Activated T-cell treated with anti-CD3 and anti-CD28 coated beads for 1 hour (primary cell): ENCODE measurements around the gene ANKS1B.
"Not testable (repeated sequence)": the region's sequence is repeated elsewhere in the genome, so short reads cannot be mapped to it uniquely, and the experiment has no call there.

Source experiments
- DNase-seq: peaks from one replicate; pipeline ENCODE4 v3.0.0-alpha.2; 2020; ENCODE audit warnings: low read depth

The ANKS1B gene

GRCh38 chr12:98757455-98757854 lies 1227.3 kb downstream of the ANKS1B start:
- DNase-seq: no peak

GRCh38 chr12:98755855-98756254 lies 1228.9 kb downstream of the ANKS1B start:
- not testable (repeated sequence) for DNase-seq

GRCh38 chr12:98754095-98754494 lies 1230.6 kb downstream of the ANKS1B start:
- no peak for DNase-seq

- no peak for DNase-seq
Observed at GRCh38 chr12:98752726-98753125, 1232.0 kb downstream of the ANKS1B start.

- DNase-seq: no peak
Observed at GRCh38 chr12:98751580-98752115, 1233.1 kb downstream of the ANKS1B start.

- no peak for DNase-seq
Observed at GRCh38 chr12:98750511-98750910, 1234.2 kb downstream of the ANKS1B start.

- DNase-seq: no peak
Observed at GRCh38 chr12:98748463-98748862, 1236.3 kb downstream of the ANKS1B start.

GRCh38 chr12:98745578-98746391 lies 1239.0 kb downstream of the ANKS1B start:
- DNase-seq: no peak

GRCh38 chr12:98744680-98745079 lies 1240.1 kb downstream of the ANKS1B start:
- no peak for DNase-seq

- no peak for DNase-seq
Observed at GRCh38 chr12:98743362-98743953, 1241.3 kb downstream of the ANKS1B start.

GRCh38 chr12:98741556-98742265 lies 1243.0 kb downstream of the ANKS1B start:
- no peak for DNase-seq

GRCh38 chr12:98741196-98741555 lies 1243.6 kb downstream of the ANKS1B start:
- no peak for DNase-seq

- DNase-seq: no peak
Observed at GRCh38 chr12:98740751-98741150, 1244.0 kb downstream of the ANKS1B start.

- DNase-seq: no peak
Observed at GRCh38 chr12:98738539-98738938, 1246.2 kb downstream of the ANKS1B start.

GRCh38 chr12:98738002-98738401 lies 1246.7 kb downstream of the ANKS1B start:
- no peak for DNase-seq

GRCh38 chr12:98737322-98737712 lies 1247.4 kb downstream of the ANKS1B start:
- DNase-seq: no peak

GRCh38 chr12:98736352-98737321 lies 1248.1 kb downstream of the ANKS1B start:
- no peak for DNase-seq

- no peak for DNase-seq
Observed at GRCh38 chr12:98735821-98736220, 1248.9 kb downstream of the ANKS1B start.

- no peak for DNase-seq
Observed at GRCh38 chr12:98733667-98734350, 1250.9 kb downstream of the ANKS1B start.

- DNase-seq: no peak
Observed at GRCh38 chr12:98730412-98730811, 1254.3 kb downstream of the ANKS1B start.

GRCh38 chr12:98727196-98727595 lies 1257.5 kb downstream of the ANKS1B start:
- no peak for DNase-seq
